Inflammatory macrophage treated with lipopolysaccharide for 1 hour (primary cell): ENCODE data around the gene MUC5AC.

Source experiments
- DNase-seq, 2 donors: peaks; one replicate each; pipeline ENCODE4 v3.0.0-alpha.2; 2020 to 2022

The MUC5AC gene

GRCh38 chr11:1217151-1217550 lies 59.4 kb downstream of the MUC5AC start:
- no peak for DNase-seq

GRCh38 chr11:1218256-1218787 lies 60.6 kb downstream of the MUC5AC start:
- DNase-seq: no peak

- DNase-seq: no peak
Measured at GRCh38 chr11:1218788-1219445, 61.2 kb downstream of the MUC5AC start.

- DNase-seq: no peak
Measured at GRCh38 chr11:1219446-1219833, 61.7 kb downstream of the MUC5AC start.

GRCh38 chr11:1219834-1220815 lies 62.4 kb downstream of the MUC5AC start:
- no peak for DNase-seq

GRCh38 chr11:1220941-1221721 lies 63.4 kb downstream of the MUC5AC start:
- DNase-seq: no peak

- no peak for DNase-seq
Measured at GRCh38 chr11:1221848-1222311, 64.1 kb downstream of the MUC5AC start.

GRCh38 chr11:1222491-1223345 lies 65.0 kb downstream of the MUC5AC start, which contains the start of gene MUC5B:
Gene MUC5B, plus strand, starts transcription at chr11:1223066. Its CDS starts 58 bp downstream, at chr11:1223124.
- DNase-seq: no peak

- no peak for DNase-seq
Measured at GRCh38 chr11:1223346-1224110, 65.8 kb downstream of the MUC5AC start.

GRCh38 chr11:1224111-1224490 lies 66.3 kb downstream of the MUC5AC start:
- no peak for DNase-seq

GRCh38 chr11:1224491-1225385 lies 67.0 kb downstream of the MUC5AC start:
- no peak for DNase-seq

GRCh38 chr11:1225386-1226225 lies 67.9 kb downstream of the MUC5AC start:
- DNase-seq: no peak

GRCh38 chr11:1226226-1226985 lies 68.7 kb downstream of the MUC5AC start:
- peak in 1 of 2 donors; percentile 5 for DNase-seq

GRCh38 chr11:1226986-1227550 lies 69.3 kb downstream of the MUC5AC start:
- DNase-seq: no peak

- DNase-seq: no peak
Measured at GRCh38 chr11:1227551-1228100, 69.9 kb downstream of the MUC5AC start.

- no peak for DNase-seq
Measured at GRCh38 chr11:1228101-1228821, 70.5 kb downstream of the MUC5AC start.
